Kidney epithelial cell (primary cell): ENCODE data around the gene SCO2. TPM values are rescaled to one million over a fixed set of nuclear protein-coding genes. Genes with fewer than 3 reads are reported as not detected.
"Not testable (repeated sequence)": the region's sequence is repeated elsewhere in the genome, so short reads cannot be mapped to it uniquely, and the experiment has no call there.

Experiments
- DNase-seq: peaks from one replicate; pipeline ENCODE4 v3.0.0-alpha.2; 2010; ENCODE audit warnings: low read depth
- H3K27me3 ChIP-seq: 2 replicates; pipeline ENCODE4 v1.6.0; 2011; ENCODE audit warnings: low read length; ENCODE audit not compliant: control insufficient read depth, insufficient read depth
- H3K36me3 ChIP-seq: 2 replicates; pipeline ENCODE4 v1.5.1; 2011; ENCODE audit warnings: low read length; ENCODE audit not compliant: control insufficient read depth, insufficient read depth
- H3K4me3 ChIP-seq: 2 replicates; pipeline ENCODE4 v1.5.1; 2011; ENCODE audit warnings: low read depth, mild to moderate bottlenecking, control low read depth, low read length
- total RNA-seq: library from RNA; depleted of rRNA; stranded (reverse); fragments of >200 nt; gene quantifications from 2 replicates; pipeline ENCODE4 v1.2.3, GENCODE V29; 2015
- TF ChIP-seq, protein P1 (sequence below): IDR thresholded peaks from 2 replicates; pipeline ENCODE4 v1.5.1; 2011; ENCODE audit warnings: mild to moderate bottlenecking, moderate library complexity, low read length, control low read depth, inconsistent platforms; ENCODE audit not compliant: insufficient read depth, poor library complexity, severe bottlenecking

SCO2 gene
- total RNA-seq, 1 donor from 2014 or later: 5.7 TPM

DNA sequence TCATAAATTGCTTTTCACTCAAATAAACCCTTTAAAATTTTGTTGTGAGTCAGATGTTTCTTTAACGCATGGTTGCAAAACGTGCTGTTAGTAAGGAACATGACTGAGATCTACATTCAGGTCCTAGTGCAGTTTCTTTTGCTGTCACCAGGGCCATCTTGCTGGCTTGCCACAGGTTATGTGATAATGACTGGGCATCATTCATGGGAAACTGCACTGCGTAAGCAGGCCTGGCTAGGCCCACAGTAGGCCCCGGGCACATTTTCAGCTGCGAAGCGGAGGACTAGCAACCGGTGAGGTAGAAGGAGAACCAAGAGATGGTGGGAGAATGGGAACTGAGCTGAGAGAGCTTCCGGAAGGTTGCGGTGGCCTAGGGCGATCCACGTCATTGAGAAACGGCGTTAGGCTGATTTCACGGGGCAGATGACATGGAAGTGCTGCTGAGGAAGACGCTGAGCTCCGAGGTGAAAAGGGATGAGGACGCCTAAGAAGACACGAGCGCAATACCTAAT is 17.1 kb upstream of the SCO2 start:
- DNase-seq: no peak
- TF ChIP-seq, protein P1, sequence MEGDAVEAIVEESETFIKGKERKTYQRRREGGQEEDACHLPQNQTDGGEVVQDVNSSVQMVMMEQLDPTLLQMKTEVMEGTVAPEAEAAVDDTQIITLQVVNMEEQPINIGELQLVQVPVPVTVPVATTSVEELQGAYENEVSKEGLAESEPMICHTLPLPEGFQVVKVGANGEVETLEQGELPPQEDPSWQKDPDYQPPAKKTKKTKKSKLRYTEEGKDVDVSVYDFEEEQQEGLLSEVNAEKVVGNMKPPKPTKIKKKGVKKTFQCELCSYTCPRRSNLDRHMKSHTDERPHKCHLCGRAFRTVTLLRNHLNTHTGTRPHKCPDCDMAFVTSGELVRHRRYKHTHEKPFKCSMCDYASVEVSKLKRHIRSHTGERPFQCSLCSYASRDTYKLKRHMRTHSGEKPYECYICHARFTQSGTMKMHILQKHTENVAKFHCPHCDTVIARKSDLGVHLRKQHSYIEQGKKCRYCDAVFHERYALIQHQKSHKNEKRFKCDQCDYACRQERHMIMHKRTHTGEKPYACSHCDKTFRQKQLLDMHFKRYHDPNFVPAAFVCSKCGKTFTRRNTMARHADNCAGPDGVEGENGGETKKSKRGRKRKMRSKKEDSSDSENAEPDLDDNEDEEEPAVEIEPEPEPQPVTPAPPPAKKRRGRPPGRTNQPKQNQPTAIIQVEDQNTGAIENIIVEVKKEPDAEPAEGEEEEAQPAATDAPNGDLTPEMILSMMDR: no peak
- H3K27me3 ChIP-seq: peaks cover 28% of the 10 kb centered on the region

DNA sequence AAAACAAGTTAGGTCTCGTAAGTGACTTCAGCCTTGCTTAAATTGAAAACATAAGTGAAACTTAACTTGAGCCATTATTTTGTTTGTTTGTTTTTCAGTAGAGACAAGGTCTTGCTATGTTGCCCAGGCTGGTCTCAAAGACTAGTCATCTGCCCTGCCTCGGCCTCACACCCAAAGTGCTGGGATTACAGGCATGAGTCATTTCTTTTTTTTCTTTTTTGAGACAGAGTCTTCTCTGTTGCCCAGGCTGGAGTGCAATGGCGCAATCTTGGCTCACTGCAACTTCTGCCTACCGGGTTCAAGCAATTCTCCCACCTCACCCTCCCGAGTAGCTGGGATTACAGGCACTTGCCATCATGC is 16.2 kb upstream of the SCO2 start:
- peaks cover 21% of the 10 kb centered on the region for H3K27me3 ChIP-seq
- DNase-seq, H3K36me3 ChIP-seq, H3K4me3 ChIP-seq: not testable (repeated sequence)

More for the DNA sequence above, 17.1 kb upstream of the SCO2 start:
- H3K36me3 ChIP-seq: no peaks in the 10 kb centered on the region
- no peak overlapping the region for H3K4me3 ChIP-seq

DNA sequence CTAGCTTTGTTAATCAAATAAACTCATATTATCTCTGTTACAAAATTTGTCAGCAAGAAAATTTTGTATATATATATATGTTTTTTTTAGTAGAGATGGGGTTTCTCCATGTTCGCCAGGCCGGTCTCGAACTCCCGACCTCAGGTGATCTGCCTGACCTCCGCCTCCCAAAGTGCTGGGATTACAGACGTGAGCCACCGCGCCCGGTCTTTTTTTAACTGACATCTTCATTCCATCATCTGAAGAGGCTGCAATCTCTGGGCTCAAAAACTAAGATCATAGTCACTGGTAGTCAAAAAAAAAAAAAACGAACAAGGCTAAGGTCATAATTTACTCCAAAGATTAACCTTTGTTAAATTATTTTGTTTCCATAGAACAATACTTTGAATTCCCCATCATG is 15.0 kb upstream of the SCO2 start:
- Histone ChIP-seq H3K36me3 (no peaks in the 10 kb centered on the region), H3K4me3 (no peak overlapping the region), H3K27me3 (peaks cover 8% of the 10 kb centered on the region)
- TF ChIP-seq, protein P1: no peak
- DNase-seq: no peak

DNA sequence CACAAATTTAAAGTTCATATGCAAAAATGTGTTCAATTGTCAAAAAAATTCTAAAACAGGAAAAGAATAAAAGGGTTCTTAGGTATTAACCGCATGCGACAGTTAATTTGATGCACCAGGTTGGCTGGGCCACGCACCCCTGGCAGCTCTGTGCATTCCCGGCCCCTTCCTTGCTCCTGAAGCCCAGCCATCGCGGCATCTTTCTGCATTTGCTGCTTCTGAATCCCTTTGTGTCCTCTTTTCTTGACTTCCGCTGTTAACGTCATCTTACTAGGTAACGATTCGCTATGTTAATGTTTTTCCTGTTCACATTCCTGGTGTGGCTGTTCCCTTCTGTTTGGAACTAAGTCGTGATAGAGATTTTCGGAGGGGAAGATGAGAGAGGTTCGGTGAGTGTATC is 12.4 kb upstream of the SCO2 start:
- Histone ChIP-seq H3K36me3 (no peaks in the 10 kb centered on the region), H3K4me3 (no peak overlapping the region), H3K27me3 (no peaks in the 10 kb centered on the region)
- no peak for DNase-seq
- TF ChIP-seq, protein P1: no peak

DNA sequence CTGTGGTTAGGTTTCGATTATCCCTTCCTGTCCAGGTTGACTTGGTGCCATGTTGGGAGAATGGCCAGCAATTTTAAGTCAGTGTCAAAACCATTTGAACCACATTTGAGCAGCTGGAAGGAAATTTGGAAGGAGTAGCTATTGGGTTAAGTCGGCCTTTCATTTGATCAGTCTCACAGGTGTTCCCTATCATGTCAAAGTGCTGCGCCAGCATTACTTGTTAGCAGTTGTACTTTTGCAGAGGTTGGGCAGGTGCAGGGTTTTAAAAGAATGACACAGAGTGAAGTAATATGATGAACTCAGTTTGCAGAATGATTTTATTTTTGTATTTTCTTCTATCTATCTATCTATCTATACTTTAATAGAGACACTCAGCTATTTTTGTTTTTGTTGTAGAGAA is 10.8 kb upstream of the SCO2 start:
- H3K36me3 ChIP-seq: no peaks in the 10 kb centered on the region
- TF ChIP-seq, protein P1: no peak
- DNase-seq: no peak
- peaks cover 6% of the 10 kb centered on the region for H3K27me3 ChIP-seq
- H3K4me3 ChIP-seq: no peak overlapping the region

DNA sequence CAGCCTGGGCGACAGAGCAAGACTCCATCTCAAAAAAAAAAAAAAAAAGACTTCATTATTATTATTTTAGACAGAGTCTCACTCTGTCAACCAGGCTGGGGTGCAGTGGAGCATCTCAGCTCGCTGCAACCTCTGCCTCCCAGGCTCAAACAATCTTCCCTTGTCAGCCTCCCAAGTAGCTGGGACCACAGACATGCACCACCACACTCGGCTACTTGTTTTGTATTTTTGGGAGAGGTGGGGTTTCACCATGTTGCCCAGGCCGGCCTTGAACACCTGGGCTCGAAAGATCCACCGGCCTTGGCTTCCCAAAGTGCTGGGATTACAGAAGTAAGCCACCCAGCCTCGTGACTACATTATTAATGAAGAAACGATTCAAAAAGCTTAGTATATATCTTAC is 9.7 kb upstream of the SCO2 start:
- H3K36me3 ChIP-seq: no peaks in the 10 kb centered on the region
- TF ChIP-seq, protein P1: no peak
- DNase-seq: no peak
- peaks cover 15% of the 10 kb centered on the region for H3K27me3 ChIP-seq
- H3K4me3 ChIP-seq: no peak overlapping the region

DNA sequence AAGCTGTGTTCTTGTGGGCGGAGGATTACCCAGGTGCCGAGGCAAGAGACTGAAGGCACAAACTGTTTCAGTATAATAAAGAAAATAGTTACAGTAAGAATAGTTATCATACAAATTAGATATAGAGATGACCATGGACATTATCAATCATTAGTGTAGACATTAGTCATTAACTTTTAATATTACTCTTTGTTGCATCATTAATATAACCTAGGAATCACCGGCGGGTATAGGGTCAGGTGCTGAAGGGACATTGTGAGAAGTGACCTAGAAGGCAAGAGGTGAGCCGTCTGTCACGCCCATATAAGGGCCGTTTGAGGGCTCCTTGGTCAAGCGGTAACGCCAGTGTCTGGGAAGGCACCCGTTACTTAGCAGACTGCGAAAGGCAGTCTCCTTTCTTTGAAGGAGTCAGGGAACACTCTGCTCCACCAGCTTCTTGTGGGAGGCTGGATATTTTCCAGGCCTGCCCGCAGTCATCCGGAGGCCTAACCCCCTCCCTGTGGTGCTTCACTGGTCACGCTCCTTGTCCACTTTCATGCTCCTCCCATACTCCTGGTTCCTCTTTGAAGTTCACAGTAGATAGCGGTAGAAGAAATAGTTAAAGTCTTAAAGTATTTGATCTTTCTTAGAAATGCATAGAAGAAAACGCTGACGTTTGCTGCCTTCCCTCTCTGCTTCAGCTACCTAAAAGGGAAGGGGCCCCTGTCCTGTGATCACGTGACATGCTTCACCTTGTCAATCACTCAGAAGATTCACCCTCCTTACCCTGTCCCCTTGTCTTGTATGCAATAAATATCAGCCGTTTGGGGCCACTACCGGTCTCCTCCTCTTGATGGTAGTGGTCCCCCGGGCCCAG is 8.7 kb upstream of the SCO2 start:
- H3K27me3 ChIP-seq: peaks cover 15% of the 10 kb centered on the region
- not testable (repeated sequence) for DNase-seq, H3K36me3 ChIP-seq, H3K4me3 ChIP-seq
